OCI-LY7 (cell line): ENCODE measurements around the gene MS4A8. TPM values are rescaled to one million over a fixed set of nuclear protein-coding genes. Genes with fewer than 3 reads are reported as not detected.

Experiments
- BruUV-seq: library from RNA; stranded (reverse); fragments of 400-500 nt; replicated peaks from 2 replicates; lab custom pipeline; 2021; lab: Mats Ljungman, UMichigan
- CTCF ChIA-PET: fragments of 300-600 bp; sonication (Branson Sonifier 250); formaldehyde crosslinking; loops from one replicate; lab custom pipeline; 2022; ENCODE audit warnings: antibody characterized with exemption; ENCODE audit not compliant: unreplicated experiment; lab: Charles Lee
- POLR2A ChIA-PET: fragments of 300-600 bp; sonication (Branson Sonifier 250); formaldehyde crosslinking; loops from one replicate; lab custom pipeline; 2022; ENCODE audit warnings: antibody characterized with exemption; lab: Charles Lee
- DNase-seq: peaks from one replicate; pipeline ENCODE4 v3.0.0-alpha.2; 2015; ENCODE audit warnings: low spot score
- H2AFZ ChIP-seq: fragments of 200-600 bp; sonication (generic), shearing (Covaris generic); 2 replicates; pipeline ENCODE4 v1.6.1; 2014; ENCODE audit warnings: mild to moderate bottlenecking, antibody characterized with exemption, low read length, moderate library complexity
- H3K27ac ChIP-seq: fragments of 200-600 bp; sonication (generic); 2 replicates; pipeline ENCODE4 v1.5.1; 2014; ENCODE audit warnings: mixed run types, low read depth, mild to moderate bottlenecking, moderate library complexity, low read length, inconsistent platforms; ENCODE audit not compliant: poor library complexity, severe bottlenecking
- H3K36me3 ChIP-seq: fragments of 200-600 bp; sonication (generic); 2 replicates; pipeline ENCODE4 v1.6.1; 2014; ENCODE audit warnings: mild to moderate bottlenecking, antibody characterized with exemption, low read length, moderate library complexity, mixed read lengths; ENCODE audit not compliant: insufficient read depth
- H3K4me1 ChIP-seq: fragments of 200-600 bp; sonication (generic); 2 replicates; pipeline ENCODE4 v1.5.1; 2014; ENCODE audit warnings: mild to moderate bottlenecking, low read length; ENCODE audit not compliant: insufficient read depth, poor library complexity, severe bottlenecking
- H3K4me2 ChIP-seq: fragments of 200-600 bp; sonication (generic); 2 replicates; pipeline ENCODE4 v1.6.1; 2014; ENCODE audit warnings: mild to moderate bottlenecking, low read length
- H3K4me3 ChIP-seq: fragments of 200-600 bp; sonication (generic); 2 replicates; pipeline ENCODE4 v1.5.1; 2014; ENCODE audit warnings: mild to moderate bottlenecking, low read depth, low read length; ENCODE audit not compliant: poor library complexity, severe bottlenecking
- H3K79me2 ChIP-seq: fragments of 200-600 bp; sonication (generic); 2 replicates; pipeline ENCODE4 v1.6.1; 2016; ENCODE audit warnings: low read depth, mild to moderate bottlenecking, low read length, moderate library complexity, mixed read lengths; ENCODE audit not compliant: insufficient read depth
- H3K9me2 ChIP-seq: fragments of 200-600 bp; sonication (generic); 2 replicates; pipeline ENCODE4 v1.6.1; 2016; ENCODE audit warnings: mild to moderate bottlenecking, low read length, mixed read lengths; ENCODE audit not compliant: insufficient read depth
- H3K9me3 ChIP-seq: fragments of 200-600 bp; sonication (generic); 2 replicates; pipeline ENCODE4 v1.6.1; 2014; ENCODE audit warnings: mild to moderate bottlenecking, mixed run types, low read length, mixed read lengths
- H4K20me1 ChIP-seq: fragments of 200-600 bp; sonication (generic); 2 replicates; pipeline ENCODE4 v1.6.1; 2014; ENCODE audit warnings: mild to moderate bottlenecking, antibody characterized with exemption, low read length, moderate library complexity, mixed read lengths; ENCODE audit not compliant: insufficient read depth
- CTCF ChIP-seq: fragments of 200-600 bp; sonication (generic); conservative IDR thresholded peaks from 2 replicates; pipeline ENCODE4 v1.5.1; 2014; ENCODE audit warnings: mild to moderate bottlenecking, antibody characterized with exemption, low read length, moderate library complexity, mixed read lengths
- EZH2phosphoT487 ChIP-seq: fragments of 200-600 bp; sonication (generic); IDR thresholded peaks from 2 replicates; pipeline ENCODE4 v1.6.1; 2018; ENCODE audit warnings: low read depth, borderline replicate concordance, mild to moderate bottlenecking, mixed run types, antibody characterized with exemption, low read length, moderate library complexity, mixed read lengths
- intact Hi-C: fragments of 100-400 bp; cut with micrococcal nuclease; formaldehyde crosslinking; loops from one replicate; pipeline ENCODE4 v1.10.0; 2022; ENCODE audit not compliant: unreplicated experiment
- total RNA-seq, 2 experiments: library from RNA; depleted of rRNA in 1 of 2; stranded (reverse); fragments of >200 nt in 1 of 2; shearing (Covaris generic) in 1 of 2; gene quantifications; 2 replicates each; pipeline ENCODE4 v1.2.3, GENCODE V29; 2014 to 2022

MS4A8 gene
- total RNA-seq, 2 experiments from 2014 or later = not detected

GRCh38 chr11:60743058-60743457 lies 43.6 kb downstream of the MS4A8 start:
- Histone ChIP-seq H4K20me1 (no peaks in the 10 kb centered on the region), H2AFZ (no peak overlapping the region), H3K4me2 (no peak overlapping the region), H3K4me3 (no peak overlapping the region), H3K4me1 (no peaks in the 10 kb centered on the region), H3K36me3 (no peaks in the 10 kb centered on the region), H3K9me2 (no peaks in the 10 kb centered on the region), H3K79me2 (no peaks in the 10 kb centered on the region), H3K27ac (no peak overlapping the region), H3K9me3 (no peaks in the 10 kb centered on the region)
- no TSS peak for BruUV-seq
- DNase-seq = no peak
- no peak for TF ChIP-seq EZH2phosphoT487
- no peak for TF ChIP-seq CTCF
- ChIA-PET CTCF (no interaction called here), POLR2A (no interaction called here)
- intact Hi-C loops = no loop called here

GRCh38 chr11:60744114-60744513 lies 44.7 kb downstream of the MS4A8 start:
- no peak overlapping the region for H3K4me3 ChIP-seq
- intact Hi-C loops = no loop called here
- H3K27ac ChIP-seq = no peak overlapping the region
- H3K9me2 ChIP-seq = no peaks in the 10 kb centered on the region
- no peaks in the 10 kb centered on the region for H3K4me1 ChIP-seq
- H3K9me3 ChIP-seq = no peaks in the 10 kb centered on the region
- no peak overlapping the region for H3K4me2 ChIP-seq
- no peak overlapping the region for H2AFZ ChIP-seq
- H3K79me2 ChIP-seq = no peaks in the 10 kb centered on the region
- H3K36me3 ChIP-seq = no peaks in the 10 kb centered on the region
- DNase-seq = no peak
- CTCF ChIA-PET = no interaction called here
- H4K20me1 ChIP-seq = no peaks in the 10 kb centered on the region
- BruUV-seq = no TSS peak
- POLR2A ChIA-PET = no interaction called here
- TF ChIP-seq EZH2phosphoT487 (no peak), CTCF (no peak)

GRCh38 chr11:60747359-60747873 lies 48.0 kb downstream of the MS4A8 start:
- intact Hi-C loops = no loop called here
- Histone ChIP-seq H4K20me1 (no peaks in the 10 kb centered on the region), H3K36me3 (no peaks in the 10 kb centered on the region), H3K79me2 (no peaks in the 10 kb centered on the region), H2AFZ (no peak overlapping the region), H3K4me3 (no peak overlapping the region), H3K9me3 (no peaks in the 10 kb centered on the region), H3K4me2 (no peak overlapping the region), H3K4me1 (no peaks in the 10 kb centered on the region), H3K9me2 (no peaks in the 10 kb centered on the region), H3K27ac (no peak overlapping the region)
- BruUV-seq = no TSS peak
- POLR2A ChIA-PET = no interaction called here
- CTCF ChIA-PET = no interaction called here
- no peak for DNase-seq
- no peak for TF ChIP-seq EZH2phosphoT487
- TF ChIP-seq CTCF = no peak
